LNCaP clone FGC (cell line): ENCODE data around the gene HTR7.

Experiments
- DNase-seq: peaks from one replicate; pipeline ENCODE4 v3.0.0-alpha.2; 2011; ENCODE audit warnings: low read depth
- H3K4me3 ChIP-seq: 2 replicates; pipeline ENCODE4 v1.5.1; 2011; ENCODE audit warnings: mild to moderate bottlenecking, low read depth, low read length, control low read depth
- CTCF ChIP-seq: IDR thresholded peaks from 2 replicates; pipeline ENCODE4 v1.5.1; 2012; ENCODE audit warnings: mild to moderate bottlenecking; ENCODE audit not compliant: control insufficient read depth, insufficient read depth; ENCODE audit errors: extremely low read depth

HTR7 gene

DNA sequence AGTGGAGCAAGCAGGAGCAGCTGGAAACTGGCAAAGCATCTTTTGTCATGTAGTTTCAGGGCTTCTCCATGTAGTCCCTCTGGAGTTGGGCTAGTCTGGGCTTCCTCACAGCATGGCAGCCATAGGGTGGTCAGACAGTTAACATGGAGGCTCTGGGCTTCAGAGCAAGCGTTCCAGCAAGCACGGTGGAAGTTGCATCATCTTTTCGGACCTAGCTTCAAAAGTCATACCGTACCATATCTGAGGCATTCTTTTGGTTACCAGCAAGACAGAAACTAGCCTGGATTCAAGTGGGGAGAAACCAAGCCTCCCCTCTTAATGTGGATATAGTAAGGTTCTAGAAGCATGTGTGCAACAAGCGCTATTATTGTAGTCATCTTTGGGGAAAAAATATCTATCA, 135.0 kb downstream of the HTR7 start:
- TF ChIP-seq CTCF = no peak
- DNase-seq = no peak
- no peak overlapping the region for H3K4me3 ChIP-seq

DNA sequence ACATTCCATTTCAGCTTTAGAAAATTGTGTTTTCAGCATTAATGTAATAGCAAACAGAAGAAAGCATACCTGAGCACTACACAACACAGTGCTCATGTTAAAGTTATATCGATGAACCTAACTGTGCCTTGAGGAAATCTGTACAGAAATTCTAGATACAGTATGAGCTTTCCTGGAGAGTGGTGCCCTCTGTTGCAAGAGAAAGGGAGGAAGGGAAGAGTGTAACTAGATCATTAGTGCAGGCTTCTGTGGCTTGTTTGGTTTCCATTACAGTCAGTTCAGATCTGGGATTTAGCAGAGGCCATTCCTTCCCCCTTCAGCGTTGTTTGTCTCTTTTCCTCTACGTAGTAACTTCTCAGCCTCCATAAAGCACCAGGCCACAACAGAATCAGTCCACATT, 139.7 kb downstream of the HTR7 start:
- TF ChIP-seq CTCF = no peak
- no peak overlapping the region for H3K4me3 ChIP-seq
- DNase-seq = no peak

GRCh38 chr10:90712529-90712928, 145.3 kb downstream of the HTR7 start:
- TF ChIP-seq CTCF = peak; percentile 30
- DNase-seq = no peak
- H3K4me3 ChIP-seq = no peak overlapping the region

- no peak for DNase-seq
- no peak overlapping the region for H3K4me3 ChIP-seq
- no peak for TF ChIP-seq CTCF
These were observed 148.1 kb downstream of the HTR7 start for GRCh38 chr10:90709727-90710126.

DNA sequence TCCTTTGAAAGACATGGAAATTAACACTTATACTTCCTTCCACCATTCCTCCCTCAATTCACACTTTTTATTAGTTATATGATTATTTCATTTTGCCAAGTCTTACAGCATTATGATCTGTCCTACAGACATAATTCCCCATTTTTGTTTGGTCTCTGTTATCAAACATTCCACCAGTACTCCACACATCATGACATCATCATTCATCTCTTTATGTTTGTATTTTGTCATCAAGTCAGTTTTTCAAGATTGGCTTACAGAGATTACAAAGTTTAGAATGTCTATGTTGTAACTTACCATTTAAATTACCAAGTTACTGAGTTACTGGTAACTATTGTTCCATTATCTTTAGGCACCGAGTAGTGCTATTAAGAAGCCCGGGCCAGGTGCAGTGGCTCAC, 150.2 kb downstream of the HTR7 start:
- no peak for DNase-seq
- H3K4me3 ChIP-seq = no peak overlapping the region
- no peak for TF ChIP-seq CTCF

- no peak for DNase-seq
- H3K4me3 ChIP-seq = no peak overlapping the region
- TF ChIP-seq CTCF = no peak
These were observed 156.4 kb downstream of the HTR7 start for GRCh38 chr10:90701428-90701827.

- no peak for DNase-seq
- no peak for TF ChIP-seq CTCF
- no peak overlapping the region for H3K4me3 ChIP-seq
These were observed 161.7 kb downstream of the HTR7 start for GRCh38 chr10:90695915-90696676.
